HG02763 (cell line): ENCODE data around the gene RYR1.
A peak's percentile ranks its signal among the peaks of the same experiment; 100 is the strongest.
"Not testable (repeated sequence)": the region's sequence is repeated elsewhere in the genome, so short reads cannot be mapped to it uniquely, and the experiment has no call there.

Experiments
- ATAC-seq: cut with Tn5 transposase; IDR thresholded peaks from one replicate; pipeline ENCODE4 v1.9.1; 2021; ENCODE audit warnings: mild to moderate bottlenecking, moderate library complexity; ENCODE audit not compliant: unreplicated experiment

The RYR1 gene

DNA sequence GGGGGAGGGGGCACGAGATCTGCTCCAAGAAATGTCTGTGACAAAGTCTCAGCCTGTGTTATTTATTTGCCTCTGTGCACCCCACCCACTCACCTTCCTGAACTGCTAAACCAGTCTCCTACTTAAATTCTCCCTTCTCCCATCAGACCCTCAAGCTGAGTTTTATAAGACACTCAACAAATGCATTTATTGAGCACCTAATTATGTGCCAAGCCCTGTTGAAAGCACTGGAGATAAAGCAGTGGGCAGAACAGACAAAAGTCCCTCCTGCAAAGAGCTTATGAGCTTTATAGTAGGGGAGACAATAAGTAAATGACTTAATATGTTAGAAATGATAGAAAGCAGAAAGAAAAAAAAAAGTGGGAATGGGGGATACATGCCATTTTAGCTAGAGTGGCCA is 34.0 kb upstream of the RYR1 start:
- ATAC-seq = no peak

DNA sequence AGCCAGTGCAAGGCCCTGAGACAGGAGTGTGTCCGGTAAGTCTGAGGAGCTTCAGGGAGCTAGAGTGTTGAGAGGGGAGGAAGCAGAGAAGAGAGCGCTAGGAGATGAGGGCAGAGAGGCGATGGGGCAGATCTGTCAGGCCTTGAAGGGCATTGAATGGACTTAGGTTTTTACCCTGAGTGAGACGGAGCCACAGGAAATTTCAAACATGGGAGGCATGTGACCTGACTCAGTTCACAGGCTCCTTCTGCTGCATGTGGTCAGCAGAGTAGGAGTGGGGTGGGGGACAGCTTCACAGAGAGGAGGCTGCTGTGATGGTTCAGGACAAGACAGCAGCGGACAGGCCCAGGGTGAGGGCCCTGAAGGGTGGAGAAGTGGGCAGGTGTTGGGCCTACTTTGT is 33.1 kb upstream of the RYR1 start:
- ATAC-seq = no peak

DNA sequence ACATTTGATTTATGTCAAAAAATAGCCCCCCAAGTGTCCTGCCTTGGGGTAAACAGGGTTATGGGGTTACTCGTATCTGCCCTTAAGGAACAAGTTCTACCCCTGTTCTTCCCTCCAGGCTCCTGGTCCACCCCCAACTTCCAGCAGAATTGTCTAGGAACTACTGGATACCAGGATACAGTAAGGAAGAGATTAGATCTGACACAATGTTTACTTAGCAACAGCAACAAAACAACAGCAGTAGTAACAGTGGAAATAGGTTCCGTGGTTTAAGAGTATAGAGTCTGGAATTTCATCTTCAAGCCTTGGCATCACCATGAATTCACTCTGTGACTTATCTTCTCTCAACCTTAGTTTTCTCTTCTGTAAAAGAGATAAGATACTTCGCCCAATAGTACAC is 32.3 kb upstream of the RYR1 start:
- no peak for ATAC-seq

DNA sequence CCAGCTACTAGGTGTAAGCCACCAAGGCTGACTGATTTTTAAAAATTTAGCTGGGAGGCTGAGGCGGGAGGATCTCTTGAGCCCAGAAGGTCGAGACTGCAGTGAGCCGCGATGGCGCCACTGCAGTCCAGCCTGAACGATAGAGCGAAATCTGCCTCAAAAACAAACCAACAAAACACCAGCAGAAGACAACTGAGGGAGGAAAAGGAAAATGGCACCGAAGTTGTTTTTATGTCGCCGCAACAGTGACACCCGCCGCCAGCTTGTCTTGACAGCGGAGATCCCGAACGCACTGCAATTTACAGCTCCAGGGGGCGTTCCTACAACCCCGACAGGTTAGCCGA is 30.9 kb upstream of the RYR1 start:
- ATAC-seq = no peak

DNA sequence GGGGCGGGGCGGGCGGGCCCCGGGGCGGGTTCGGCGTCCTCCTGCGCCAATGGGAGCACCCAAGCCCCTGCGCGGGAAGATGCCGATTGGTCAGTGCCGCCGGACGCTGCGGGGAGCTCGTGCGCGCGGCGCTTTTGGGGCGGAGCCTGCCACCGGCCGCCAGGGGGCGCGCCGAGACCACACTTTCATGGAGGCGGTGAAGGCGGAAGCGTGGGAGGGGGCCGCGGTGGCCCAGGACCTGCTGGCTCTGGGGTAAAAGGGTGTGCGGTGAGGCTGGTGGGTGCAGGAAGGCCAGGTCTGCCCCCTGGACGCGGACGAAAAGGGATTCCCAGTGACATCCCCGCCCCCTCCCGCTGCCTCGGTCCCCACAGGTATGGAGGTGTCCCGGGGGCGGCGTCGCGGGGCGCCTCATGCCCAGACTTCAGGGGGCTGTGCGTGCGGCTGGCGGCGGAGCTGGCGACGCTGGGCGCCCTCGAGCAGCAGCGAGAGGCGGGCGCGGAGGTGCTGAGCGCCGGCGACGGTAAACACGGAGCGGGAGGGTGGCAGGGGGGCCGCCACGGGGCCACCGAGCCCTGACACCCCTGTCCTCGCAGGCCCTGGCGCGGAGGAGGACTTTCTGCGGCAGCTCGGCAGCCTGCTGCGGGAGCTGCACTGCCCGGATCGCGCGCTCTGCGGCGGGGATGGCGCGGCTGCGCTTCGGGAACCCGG is 30.4 kb upstream of the RYR1 start, which contains the start of gene FAM98C:
TSS of gene FAM98C (plus strand) at position 127 of the 708 bp plus-strand sequence. CDS start at position 188, 61 bp downstream.
- peak; percentile 93 for ATAC-seq

DNA sequence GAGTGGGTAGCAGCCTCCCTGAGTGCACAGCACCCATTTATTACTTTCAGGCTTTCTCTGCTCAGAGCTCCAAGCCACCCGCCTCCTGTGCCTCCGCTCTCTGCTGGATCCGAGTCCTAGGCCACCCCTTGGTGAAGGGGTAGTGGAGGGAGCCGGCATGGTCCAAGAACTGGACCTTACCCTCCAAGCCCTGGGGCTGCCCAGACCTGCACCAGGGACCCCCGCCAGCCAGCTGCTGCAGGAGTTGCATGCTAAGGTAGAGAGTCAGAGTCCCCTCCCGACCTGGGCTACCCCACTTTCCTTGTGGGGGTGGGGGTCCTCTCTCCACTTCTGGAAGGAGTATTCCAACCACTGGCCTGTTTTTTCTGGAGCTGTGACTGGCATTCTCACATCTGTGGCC is 28.6 kb upstream of the RYR1 start:
- ATAC-seq = no peak

DNA sequence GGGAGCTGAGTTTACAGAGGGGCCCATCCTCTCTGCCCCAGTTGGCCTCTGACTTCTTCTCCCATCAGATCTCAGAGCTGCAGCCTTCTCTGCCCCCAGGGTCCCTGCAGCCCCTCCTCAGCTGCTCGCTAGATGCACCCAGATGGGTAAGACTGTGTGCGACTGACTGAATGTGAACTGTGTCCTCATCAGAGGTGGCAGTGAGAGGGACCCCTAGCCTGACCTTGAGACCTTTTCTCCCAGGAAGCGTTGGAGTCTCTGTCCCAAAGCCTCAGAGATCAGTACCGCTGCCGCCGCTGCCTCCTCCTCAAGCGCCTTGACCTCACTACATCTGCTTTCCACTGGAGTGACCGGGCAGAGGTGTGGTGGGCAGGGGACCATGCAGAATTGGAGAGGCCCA is 28.2 kb upstream of the RYR1 start:
- no peak for ATAC-seq

DNA sequence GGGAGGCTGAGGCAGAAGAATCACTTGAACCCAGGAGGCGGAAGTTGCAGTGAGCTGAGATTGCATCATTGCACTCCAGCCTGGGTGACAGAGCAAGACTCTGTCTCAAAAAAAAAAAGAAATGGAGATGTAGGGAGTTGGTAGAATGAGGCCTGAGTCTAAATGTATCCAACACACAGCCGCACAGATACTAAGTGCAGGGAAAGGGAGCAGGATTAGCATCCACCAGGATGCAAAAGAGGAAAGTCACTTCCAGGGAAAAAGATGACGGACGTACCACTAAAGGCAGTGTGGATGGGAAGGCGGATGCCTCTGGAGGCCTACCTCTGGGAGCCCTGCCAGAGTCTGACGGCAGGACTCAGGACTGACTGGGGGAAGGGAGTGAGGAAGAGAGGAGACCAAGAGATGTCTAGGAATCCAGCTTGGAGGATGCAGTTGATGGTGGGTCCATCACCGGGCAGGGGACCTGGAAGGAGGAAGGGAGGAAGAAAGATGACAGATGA is 23.8 kb upstream of the RYR1 start:
- no peak for ATAC-seq

DNA sequence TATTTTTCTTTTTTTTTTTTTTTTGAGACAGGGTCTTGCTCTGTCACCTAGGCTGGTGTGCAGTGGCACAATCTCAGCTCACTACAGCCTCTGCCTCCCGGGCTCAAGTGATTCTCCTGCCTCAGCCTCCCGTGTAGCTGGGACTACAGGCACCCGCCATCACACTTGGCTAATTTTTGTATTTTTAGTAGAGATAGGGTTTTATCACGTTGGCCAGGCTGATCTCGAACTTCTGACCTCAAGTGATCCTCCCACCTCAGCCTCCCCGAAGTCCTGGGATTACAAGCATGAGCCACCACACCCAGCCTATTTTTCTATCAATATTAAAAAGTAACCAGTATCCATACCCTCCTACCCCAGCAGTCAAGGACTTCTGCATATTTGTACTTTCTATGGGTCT is 23.1 kb upstream of the RYR1 start:
- ATAC-seq = not testable (repeated sequence)

DNA sequence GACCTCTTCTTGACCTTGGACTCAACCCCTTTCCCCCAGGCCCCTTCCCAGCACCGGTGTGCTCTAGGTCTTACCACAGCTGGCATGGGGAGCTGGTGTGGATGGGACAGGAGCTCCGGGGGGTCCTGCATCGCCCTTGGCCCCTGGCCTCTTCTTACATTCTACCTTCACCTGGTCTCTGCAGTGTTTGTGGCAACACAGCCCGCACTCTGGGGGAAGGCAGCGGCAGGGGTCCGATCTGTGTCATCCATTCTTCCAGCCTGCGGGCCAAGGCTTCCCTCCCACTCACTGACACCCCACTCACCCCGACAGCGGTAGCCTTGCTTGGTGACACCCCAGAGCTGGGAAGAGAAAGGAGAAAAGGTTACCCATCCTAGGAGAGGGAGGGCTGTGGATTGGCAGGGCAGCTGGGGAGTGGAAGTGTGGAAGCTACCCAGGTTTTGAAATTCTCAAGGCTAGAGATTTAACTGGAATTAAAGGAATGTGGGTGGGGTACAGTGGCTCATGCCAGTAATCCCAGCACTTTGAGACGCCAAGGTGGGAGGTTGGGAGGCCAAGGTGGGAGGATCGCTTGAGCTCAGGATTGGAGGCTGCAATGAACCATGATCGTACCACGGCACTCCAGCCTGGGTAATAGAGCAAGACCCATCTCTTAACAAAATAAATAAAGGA is 22.3 kb upstream of the RYR1 start:
- no peak for ATAC-seq

DNA sequence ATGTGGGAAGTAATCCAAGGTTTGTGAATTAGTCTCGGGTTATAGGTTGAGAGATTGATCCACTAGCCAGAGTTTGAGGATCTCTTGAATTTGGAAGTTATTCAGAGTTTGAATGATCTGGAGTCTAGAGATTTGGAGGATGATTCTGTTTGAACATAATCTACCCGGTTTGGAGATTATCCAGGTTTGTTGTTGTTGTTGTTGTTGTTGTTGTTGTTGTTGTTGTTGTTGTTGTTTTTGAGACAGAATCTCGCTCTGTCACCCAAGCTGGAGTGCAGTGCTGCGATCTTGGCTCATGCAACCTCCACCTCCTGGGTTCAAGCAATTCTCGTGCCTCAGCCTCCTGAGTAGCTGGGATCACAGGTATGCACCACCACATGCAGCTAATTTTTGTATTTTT is 21.6 kb upstream of the RYR1 start:
- ATAC-seq = not testable (repeated sequence)

DNA sequence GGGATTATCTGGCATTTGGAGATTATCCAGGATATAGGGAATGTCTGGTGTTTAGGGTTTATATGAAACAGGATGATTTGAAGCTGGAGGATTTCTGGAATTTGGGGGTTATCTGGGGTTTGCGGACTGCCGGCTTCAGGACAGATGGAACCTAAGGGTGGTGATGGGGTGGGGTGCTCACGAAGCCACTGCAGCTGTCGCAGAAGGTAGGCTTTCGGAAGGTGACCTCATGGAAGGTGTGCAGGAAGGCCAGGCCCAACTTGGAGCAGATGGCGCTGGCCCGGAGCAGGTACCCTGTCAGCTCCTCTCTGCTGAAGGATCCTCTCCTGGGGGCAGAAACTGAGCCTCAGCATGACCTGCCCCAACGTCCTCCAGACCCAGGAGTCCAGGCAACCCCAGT is 21.0 kb upstream of the RYR1 start:
- ATAC-seq = no peak

DNA sequence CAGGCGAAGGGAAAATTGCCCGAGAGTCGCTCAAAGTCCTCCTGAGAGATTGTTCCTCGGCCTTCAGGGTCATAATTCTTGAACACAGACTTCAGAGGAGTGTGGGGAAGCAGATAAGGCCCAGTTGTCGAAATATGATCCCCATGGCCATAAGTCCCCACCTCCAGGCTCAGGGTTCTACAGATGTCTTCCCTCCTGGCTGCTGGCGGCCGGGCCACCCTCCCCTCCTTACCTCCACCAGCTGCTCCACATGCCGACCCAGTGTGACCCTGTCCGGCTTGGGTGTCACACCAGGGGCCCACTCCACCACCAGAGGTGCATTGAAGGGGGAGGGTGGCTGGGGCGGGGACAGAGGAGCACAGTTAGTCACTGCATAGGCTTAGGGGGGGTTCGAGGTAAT is 20.5 kb upstream of the RYR1 start:
- ATAC-seq = no peak

DNA sequence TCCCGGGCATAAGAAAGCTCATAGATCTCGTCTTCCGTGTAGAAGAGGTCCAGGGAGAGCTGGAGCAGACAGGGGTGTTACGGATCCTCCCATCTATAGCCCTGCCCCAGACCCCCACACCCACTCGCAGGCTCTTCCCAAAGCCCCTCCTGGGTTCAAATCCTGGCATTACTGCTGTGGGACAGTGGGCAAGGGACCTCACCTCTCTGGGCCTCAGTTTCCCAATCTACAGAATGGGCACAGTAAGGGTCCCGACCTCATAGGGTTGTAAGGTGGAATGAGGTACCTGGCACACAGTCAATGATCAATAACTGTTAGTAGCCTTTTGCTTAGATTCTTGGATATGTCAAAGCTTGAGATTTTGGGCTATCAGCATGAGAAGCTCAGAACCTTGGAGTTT is 20.1 kb upstream of the RYR1 start:
- no peak for ATAC-seq

DNA sequence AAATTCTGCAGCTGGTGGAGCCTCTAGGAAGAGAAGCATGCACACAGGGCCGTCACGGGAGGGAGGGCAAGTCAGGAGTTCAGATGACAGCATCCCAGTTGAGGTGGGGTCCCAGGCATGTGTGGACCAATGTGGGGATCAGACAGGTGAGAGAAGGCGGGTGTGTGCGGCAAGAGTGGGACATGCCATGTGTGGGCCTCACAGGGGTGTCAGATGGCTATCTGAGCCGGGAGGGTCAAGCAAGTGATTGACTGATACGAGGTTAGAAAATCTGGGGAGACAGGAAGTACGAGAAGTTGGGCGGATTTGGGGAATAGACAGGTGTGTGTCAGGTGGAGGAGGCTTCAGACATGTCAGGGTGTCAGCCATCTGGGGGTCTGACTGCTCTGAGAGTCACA is 16.3 kb upstream of the RYR1 start:
- no peak for ATAC-seq

DNA sequence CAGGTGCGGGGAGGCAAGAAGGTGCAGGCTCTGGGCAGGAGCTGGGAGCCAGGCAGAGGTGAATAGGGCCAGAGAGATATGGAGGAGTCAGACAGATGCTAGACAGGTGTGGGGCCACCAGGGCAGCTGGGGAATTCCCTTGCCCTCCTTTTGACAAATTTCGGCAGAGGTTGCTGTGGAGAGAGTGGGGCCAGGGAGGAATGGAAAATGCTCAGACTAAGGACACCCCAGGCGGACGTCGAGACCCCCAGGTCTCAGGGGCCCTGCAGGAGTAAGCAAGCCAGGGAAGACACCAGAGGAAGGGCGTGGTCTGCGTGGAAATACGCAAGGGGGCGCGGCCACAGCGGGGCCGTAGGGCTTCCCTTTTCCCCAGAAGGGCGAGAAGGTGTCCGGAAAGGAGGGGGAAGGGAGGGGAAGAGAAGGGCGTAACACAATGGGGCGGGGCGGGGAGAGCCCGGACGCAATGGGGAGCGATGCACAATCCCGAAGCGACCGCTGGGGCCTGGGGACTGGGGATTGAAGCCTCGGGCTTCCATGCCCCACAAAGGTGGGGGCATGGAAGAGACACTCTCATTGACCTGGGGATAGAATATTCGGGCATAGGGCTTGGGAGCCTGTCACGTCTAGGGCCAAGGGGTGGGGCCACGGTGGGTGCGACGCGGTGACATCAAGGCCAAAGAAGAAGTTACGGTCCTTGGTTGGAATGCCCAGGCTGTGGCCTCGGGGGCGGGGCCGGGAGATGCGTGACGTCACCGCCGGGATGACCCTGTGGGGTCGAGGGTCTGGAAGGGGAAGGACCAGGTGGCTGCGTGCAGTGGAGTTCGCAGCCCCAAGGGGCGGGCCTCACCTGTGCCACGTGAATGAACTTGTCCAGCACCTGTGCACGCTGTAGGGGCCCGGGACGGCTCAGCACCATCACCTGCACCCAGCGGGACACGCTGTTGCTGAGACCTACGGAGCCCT is 15.7 kb upstream of the RYR1 start:
- ATAC-seq = no peak

DNA sequence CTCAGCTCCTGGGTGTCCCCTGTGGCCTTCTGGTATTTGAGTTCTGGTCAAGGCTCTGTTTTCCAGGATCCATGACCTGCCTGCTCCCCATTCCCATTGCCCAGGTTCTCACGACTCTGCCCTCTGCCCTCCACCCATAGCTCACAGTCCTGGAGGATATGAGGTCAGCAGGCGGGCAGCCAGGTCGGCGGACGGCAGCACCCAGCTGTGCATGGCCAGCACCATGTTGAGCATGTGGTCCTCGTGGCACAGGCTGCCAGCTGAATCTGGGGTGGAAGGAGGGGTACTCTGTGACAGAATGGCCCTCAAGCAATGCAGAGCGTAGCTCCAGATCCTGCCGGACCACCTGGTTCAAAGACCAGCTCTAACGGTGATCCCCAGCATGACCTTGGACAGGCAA is 12.6 kb upstream of the RYR1 start:
- ATAC-seq = no peak

DNA sequence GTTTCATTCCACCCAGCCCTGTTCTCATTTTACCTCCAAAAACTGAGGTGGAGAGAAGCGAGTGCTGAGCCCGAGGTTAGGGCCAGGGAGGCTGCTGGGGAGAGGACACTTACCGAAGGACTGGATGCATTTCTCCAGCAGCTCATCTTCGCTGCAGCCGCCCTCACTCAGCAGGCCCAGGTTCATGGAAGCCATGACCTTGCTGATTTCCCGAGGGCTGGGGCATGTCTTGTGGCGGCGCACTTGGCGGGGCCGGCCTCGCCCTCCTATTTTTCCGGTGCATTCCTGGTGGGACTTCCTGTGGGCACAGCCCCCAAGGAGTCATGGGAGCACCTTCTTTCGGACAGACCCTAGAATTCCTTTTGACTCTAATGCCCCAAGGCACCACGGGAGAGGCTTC is 11.6 kb upstream of the RYR1 start:
- ATAC-seq = no peak

DNA sequence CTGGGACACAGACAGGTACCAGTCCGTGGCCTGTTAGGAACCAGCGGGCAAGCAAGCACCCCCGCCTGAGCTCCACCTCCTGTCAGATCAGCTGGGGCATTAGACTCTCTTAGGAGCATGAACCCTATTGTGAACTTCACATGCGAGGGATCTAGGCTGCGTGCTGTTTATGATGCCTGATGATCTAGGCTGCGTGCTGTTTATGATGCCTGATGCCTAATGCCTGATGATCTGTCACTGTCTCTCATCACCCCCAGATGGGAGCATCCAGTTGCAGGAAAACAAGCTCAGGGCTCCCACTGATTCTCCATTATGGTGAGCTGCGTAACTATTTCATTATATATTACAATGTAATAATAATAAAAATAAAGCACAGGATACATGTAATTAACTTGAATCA is 11.1 kb upstream of the RYR1 start:
- no peak for ATAC-seq

DNA sequence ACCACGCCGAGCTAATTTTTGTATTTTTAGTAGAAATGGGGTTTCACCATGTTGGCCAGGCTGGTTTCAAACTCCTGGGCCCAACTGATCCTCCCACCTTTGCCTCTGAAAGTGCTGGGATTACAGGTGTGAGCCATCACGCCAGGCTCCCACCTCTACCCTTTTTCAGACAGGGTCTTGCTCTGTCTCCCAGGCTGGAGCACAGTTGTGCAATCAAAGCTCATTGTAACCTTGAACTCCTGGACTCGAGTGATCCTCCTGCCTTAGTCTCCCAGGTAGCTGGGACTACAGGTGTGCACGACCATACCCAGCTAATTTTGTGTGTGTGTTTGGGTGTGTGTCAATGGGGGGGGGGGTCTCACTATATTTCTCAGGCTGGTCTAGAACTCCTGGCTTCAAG is 9.2 kb upstream of the RYR1 start:
- no peak for ATAC-seq

DNA sequence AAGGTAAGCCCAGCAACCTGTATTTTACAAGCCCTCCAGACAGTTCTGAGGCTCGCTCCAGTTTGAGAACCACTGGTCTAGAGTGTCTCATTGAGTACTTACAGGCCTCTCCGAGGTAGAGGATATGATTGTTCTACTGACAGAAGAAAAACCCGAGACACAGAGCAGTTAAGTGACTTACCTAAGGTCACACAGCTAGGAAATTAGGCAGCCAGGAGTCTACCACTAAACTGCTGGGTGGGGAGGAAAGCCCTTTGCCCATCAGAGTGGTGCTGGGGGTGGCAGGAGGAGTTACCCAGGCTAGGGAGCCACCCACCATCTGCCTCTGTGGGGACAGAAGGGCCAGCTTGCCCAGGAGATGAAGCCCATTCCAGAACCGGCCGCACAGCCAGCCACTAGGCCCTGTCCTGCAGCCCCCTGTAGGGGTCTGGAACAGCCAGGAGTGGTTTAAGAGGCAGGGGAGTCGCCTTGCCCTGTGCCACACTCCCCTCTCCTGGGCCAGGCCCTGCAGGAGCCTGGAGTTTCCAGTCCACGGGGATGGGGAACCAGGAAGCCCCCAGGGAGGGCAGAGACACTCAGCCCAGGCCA is 8.2 kb upstream of the RYR1 start:
- no peak for ATAC-seq
